Tongue (tissue), 2 donors: ENCODE data around the gene RPS23. TPM values are rescaled to one million over a fixed set of nuclear protein-coding genes. Genes with fewer than 3 reads are reported as not detected.

Source experiments
- DNase-seq: peaks from one replicate; pipeline ENCODE4 v3.0.0-alpha.2; 2015
- total RNA-seq: library from RNA; depleted of rRNA; stranded (reverse); fragments of >200 nt; gene quantifications from one replicate; pipeline ENCODE4 v1.2.3, GENCODE V29; 2014

Gene RPS23
- 3,761 TPM for total RNA-seq

DNA sequence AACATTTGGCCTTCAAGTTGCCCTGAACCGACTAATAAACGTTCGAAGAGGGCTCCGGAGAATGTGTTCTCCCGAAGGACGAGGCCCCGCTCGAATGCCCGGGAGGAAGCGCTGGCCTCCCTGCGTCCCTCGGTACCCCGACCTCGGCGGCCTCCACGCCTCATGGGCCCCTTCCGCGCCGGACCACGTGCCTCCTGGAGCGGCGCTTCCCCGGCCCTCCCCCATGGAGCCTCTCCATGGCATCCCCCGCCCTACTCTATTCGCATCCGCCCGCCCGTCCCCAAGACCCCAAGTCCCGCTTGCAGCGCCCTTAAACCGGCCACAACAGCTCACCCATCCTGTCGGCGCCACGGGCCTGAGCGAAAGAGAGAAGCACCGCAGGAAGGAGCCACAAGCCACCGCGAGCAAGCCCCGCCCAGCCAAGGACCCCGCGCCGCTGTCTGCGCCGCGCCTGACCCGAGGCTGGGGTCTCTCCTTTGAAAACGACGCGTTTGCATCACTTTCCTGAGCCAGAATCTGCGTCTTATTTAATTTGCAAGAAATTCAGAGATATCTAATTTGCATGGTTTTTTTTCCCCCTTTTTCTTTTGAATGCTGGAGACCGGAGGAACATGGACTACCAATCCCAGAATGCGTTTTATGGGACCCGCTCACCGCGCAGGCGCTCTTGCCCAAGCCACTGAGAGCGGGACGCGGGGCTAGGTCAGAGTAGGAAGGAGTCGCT lies at the start of gene RPS23:
RPS23 (minus strand) TSS at position 368 of the 724 bp plus-strand sequence; CDS start at position 337, 31 bp downstream.
- peak; percentile 98 for DNase-seq

- DNase-seq: no peak
These were observed 49.8 kb upstream of the RPS23 start for GRCh38 chr5:82327941-82328340.

DNA sequence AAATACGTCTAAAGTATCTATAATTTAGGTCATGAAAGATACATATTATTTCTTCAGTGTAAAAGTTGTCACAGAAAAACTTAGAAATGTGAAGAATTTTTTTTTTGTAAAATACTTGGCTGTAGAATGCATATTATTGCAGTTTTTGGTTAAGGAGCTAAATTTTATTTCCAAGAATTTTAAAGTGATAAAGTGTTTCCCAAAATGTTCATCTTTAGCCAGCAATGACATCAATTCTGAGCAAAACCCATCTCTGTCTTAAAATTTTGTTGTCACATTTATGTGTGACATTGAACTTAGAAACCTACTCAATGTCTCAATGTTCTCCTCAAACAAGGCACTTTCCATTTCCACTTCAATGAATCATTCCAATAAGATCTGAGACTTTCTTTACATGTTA lies 47.8 kb upstream of the RPS23 start:
- DNase-seq: no peak

DNA sequence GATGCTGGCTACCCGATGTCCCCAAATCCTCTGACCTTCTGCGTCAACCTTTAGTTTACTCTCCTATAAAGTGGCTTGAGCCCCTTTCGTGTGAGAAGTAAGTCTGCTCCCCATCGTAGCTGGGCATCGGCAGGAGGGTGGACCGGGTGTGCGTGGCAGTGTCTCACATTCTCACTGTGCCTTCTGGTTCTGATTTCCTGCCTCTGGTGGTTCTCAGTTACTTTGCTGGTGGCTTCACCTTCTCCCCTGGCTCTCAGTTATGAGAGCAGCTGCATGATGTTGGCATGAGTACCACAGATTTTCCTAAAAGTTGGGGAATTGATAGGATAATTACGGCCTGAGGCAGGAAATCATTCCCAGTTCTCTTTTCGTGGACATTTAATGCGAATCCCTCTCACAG lies 47.0 kb upstream of the RPS23 start:
- DNase-seq: no peak

DNA sequence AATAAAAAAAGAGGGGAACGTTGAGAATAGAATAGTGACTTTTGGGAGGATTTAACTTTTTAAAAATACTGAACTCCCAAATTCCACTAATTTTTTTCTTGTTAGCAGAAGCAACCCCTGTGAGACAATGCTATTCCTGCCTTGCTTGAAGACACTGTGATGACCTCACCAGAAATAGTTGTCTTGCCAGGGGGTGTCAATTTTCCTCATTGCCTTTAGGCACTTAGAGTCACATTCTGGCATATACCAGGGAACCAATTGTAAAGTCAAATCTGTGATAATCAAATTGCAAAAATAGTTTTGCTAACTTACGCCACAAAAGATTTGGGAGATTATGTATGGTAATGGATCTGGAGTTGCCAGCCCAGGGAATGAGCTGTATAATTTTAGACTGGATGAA lies 42.8 kb upstream of the RPS23 start:
- DNase-seq: peak; percentile 31

- DNase-seq: no peak
These were observed 41.7 kb upstream of the RPS23 start for GRCh38 chr5:82319651-82320376.

DNA sequence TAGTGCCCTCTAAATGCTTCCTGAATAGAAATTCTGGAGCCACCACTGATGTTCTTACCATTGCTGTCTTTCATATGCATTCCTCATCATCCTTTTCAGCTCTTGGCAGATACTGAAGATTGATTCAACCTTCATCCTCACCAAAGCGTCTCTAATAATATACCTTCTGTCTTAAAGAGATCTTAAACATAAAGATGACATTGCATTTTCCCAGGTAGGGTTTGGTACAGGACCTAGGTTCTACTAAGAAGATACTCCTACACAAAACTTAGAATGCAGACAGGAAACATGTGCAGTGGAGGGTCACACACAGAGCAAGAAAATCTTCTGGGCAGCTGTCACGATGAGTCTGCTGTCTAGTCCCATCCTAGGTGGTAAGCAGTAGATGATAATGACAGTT lies 41.0 kb upstream of the RPS23 start:
- no peak for DNase-seq

DNA sequence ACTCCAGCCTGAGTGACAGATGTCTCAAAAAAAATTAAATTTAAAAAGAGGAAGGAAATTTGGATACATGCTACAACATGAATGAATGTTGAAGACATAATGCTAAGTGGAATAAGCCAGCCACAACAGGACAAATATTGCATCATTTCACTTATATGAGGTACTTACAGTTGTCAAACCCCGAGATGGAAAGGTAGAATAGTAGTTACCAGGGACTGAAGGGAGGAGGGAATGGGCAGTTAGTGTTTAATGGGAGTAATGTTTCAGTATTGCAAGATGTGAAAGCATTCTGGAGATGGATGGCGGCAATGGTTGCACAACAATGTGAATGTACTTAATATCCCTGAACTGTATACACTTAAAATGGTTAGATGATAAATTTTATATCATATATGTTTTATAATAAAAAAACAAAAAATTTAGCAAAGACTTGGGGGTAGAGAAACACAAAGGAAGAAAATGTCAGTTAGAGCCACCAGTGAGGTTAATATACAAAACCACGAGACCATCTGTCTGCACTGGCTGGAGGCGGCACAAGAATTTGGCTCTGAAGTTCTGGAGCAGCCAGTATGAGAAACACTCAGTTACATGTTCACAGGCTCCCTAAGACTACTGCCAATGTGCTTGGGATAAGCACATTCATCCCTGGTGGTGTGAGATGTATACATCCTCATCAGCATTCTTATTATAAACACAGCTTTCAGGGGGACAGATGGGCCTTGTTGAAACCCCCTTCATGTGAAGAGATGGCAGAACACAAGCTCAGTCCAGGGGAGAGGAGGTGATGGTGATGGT lies 37.0 kb upstream of the RPS23 start:
- no peak for DNase-seq

- no peak for DNase-seq
These were observed 34.9 kb upstream of the RPS23 start for GRCh38 chr5:82313016-82313415.

GRCh38 chr5:82312373-82312856 lies 34.3 kb upstream of the RPS23 start:
- DNase-seq: peak; percentile 91

DNA sequence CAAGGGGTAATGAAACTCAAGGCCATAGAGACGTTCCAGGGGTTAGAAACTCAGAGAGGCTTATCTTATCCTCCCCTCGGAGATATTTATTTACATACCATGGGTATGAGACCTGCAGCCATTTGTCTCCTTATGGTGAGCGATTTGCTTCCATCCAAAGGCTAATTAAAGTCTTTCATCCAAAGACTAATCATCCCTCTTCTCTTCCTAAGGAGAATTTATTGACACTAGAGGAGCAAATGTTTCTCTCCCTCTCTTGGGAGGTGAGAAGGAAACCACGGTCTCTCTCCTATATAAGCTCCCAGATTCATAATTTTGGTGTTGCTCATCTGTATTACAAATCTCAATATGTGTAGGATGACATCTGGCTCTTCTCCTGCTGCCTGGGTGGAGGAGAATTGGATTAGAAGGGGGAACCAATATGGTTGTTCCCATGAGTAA lies 31.0 kb upstream of the RPS23 start:
- DNase-seq: no peak

GRCh38 chr5:82308416-82308815 lies 30.3 kb upstream of the RPS23 start:
- no peak for DNase-seq

GRCh38 chr5:82307451-82307850 lies 29.3 kb upstream of the RPS23 start:
- DNase-seq: peak; percentile 59

- no peak for DNase-seq
These were observed 28.0 kb upstream of the RPS23 start for GRCh38 chr5:82306151-82306550.

- no peak for DNase-seq
These were observed 23.0 kb upstream of the RPS23 start for GRCh38 chr5:82301190-82301589.

DNA sequence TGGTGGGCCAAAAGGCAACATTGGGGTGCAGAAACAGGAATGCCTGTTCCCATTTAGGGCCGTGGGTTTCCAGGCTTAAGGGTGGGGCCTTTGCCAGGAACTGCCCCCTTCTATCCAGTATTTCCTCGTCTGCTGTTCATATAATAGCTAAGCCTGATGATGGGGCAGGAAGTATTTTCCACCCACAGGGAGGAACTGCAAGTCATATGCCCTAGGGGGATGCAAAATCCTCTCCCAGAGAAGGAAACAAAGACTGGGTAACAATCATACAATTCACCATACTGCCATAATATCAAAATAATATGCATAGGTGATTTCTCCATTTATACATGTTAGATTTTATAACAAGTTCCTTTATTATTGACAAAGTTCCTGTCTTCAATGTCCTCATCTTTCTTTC lies 20.5 kb upstream of the RPS23 start:
- DNase-seq: no peak

DNA sequence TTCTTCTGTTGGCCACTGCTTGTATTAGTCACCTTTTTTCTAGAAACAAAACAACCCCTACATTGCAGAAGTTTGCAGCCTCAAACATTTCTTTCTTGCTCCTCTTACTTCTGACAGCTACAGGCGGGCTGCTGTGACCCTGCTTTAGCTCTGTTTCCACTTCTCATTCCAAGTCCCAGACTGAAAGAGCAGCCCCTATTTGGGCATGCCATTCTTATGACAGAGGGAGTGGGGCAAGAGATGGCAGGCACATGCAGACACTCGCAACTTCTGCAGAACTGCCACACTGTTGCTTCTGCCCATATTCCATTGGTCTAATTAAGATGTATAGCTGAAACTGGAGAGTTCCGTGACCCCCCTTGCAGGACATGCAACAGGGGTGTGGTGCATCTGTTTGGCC lies 19.6 kb upstream of the RPS23 start:
- DNase-seq: no peak

DNA sequence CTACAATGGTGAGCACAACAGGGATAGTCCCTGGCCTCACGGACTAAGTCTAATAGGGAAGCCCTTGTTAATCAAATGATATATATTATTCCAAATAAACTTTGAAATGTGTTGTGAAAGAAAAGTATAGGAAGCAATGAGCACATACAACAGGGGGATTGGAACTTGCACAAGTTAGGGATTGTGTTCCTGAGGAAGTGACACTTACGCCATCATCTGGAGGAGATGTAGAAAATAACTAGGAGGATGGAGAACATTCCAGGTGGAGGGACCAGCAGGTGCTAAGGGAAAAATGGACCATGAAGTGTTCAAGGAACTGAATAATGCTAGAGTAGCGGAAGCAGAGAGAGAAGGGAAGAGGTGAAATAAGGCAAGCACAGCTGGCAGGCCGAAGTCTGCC lies 18.8 kb upstream of the RPS23 start:
- no peak for DNase-seq

DNA sequence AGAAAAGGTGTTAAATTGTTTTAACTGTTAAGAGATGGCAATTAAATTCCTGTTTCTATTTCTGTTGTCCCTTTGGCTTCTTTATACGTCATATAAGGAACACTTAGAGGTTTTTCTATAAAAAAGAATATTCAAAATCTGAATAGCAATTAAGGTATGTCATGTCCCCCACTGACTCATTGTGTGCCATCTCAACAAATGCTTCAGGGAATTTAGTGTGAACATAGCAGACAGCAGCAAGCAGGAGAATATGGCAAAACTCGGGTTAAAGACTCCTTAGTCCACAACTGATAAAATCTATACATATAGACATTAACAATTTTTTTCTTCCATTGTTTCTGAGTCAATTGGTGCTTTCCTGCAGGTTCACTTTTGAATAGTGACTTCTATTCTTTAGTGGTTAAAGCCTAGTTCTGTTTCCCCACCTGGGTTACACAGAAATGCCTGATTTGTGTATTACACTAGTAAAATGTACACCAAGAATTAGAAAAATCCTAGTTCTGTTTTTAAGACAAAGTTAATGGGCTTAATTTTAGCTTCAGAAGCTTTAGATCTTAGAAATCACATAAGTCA lies 17.9 kb upstream of the RPS23 start:
- DNase-seq: no peak

- no peak for DNase-seq
These were observed 17.0 kb upstream of the RPS23 start for GRCh38 chr5:82295144-82295543.

DNA sequence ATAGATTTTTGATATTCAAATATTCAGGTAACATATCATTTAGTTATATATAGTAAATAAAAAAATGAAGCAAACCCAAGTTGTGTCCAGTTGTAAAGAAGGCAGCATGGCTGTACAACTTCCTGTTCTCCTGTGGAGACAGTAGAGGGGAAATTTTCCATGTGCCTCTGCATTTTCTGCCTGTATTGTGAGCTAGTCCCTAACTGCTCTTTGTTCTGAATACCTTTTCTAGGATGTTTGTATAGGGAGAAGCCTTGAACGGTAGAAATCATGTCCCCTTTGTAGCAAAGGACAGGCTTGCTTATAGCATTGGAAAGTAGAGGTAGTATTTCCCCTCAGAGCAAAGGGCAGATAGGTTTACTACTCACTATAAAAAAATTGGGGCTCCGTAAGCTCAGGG lies 13.3 kb upstream of the RPS23 start:
- no peak for DNase-seq

DNA sequence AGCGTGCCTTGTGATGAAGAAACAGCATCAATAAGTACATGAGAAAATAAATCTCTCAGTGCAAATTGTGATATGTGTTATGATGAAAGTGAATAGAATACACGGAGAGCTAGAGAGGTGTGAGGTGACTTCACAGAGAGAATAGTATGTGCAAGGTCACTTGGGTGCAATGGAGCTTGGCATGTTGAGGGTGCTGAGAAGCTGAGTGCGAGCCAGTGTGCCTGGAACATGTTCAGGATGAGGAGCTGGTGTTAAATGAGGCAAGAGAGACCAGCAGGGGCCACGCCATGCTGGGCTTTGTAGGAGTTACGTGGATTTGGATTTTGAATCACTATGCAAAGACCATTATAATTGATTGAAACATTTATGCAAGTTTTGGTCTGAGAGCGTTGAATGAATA lies 12.8 kb upstream of the RPS23 start:
- no peak for DNase-seq

GRCh38 chr5:82290005-82290404 lies 11.9 kb upstream of the RPS23 start:
- no peak for DNase-seq
